ENCODE results near the gene PCP2.

PCP2 gene

DNA sequence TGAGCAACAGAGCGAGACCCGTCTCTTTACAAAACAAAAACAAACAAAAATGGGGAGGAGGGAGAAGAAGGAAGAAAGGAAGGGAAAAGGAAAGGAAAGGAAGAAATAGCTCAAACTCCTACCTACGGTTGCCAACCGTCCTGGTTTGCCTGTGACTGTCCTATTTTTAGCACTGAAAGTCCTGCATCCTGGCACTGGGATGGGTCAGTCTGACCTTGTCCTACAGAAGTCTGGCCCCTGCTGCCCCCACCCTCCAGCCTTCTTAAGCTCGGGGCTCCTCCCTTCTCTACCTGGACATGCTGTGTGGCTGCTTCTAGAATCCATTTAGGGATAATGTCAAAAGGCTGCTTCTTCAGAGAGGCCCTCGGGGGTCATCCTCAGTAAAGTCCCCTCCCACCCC, 2.2 kb upstream of the PCP2 start:
- in situ Hi-C loops (cut with MboI; ENCODE audit: low pct_unique_long_range_greater_than_20kb, low sequenced_read_pairs, unreplicated experiment), result no loop called here

DNA sequence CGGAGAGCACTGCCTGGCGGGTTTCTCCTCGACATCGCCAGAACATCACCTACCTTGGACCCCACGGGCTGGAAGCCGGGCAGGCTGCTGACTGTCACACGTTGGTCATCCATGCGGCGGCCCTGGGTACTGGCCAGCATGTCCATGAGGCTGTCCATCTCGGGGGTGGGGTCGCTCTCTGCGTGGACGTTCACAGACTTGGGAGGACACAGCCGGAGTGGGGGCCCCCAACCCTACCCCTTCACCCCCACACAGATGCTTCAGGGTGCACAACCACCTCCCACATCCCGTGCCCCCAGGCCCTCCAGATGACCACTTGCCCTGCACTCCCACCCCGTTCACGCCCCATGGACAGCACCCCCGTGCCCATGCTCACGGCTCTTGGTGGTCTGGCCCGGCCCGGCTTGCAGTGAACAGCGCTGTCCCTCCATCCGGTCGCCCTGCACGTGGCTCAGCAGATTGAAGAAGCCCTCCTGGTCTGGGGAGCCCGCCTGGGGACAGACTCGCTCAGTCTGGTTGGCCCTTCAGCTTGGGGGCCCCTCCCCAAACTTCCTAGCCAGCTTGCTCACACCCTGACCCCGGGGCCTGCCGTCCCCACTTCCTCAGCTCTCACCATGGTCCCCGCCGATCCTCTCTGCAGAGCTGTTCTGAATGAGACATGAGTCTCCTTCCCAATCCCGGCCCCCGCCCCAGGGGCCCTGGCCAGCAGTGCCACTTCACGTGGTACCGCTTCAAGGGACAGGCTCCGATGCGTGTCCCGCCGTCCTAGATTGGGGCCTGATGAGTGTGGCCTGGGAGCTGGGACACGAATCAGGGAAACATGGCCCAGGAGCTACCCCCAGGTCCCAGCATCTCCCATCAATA, 947 bp downstream of the PCP2 start:
- no peak for TF ChIP-seq CTCF (IDR thresholded peaks at IDR 0.05; ENCODE audit: extremely low read depth, insufficient read depth, missing control alignments)
- in situ Hi-C loops (cut with MboI; ENCODE audit: low pct_unique_long_range_greater_than_20kb, low sequenced_read_pairs, unreplicated experiment), result no loop called here
- no peak for DNase-seq (ENCODE audit: low spot score)

More for the DNA sequence above, 2.2 kb upstream of the PCP2 start:
- DNase-seq (ENCODE audit: low spot score), result no peak
- TF ChIP-seq CTCF (IDR thresholded peaks at IDR 0.05; ENCODE audit: extremely low read depth, insufficient read depth, missing control alignments), result no peak

DNA sequence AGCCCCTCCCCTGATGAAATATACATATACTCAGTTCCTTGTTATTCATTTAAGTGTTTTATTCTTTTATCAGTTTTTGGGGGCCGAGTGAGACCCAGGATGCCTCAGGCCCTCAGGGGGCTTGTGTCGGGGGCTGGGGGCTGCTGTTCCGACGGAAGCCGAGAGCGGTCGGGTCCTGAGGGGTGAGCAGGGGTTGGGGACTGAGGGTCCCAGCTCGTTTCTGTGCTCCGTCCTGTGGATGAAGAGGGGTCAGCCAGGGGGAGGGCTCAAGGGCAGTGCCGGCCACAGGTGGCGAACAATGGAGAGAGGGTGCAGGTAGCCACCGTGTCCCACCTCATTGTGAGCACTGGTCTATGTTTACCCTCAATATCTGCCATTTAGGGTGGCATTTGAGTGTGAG, 1.9 kb downstream of the PCP2 start:
- in situ Hi-C loops (cut with MboI; ENCODE audit: low pct_unique_long_range_greater_than_20kb, low sequenced_read_pairs, unreplicated experiment), result no loop called here
- DNase-seq (ENCODE audit: low spot score), result no peak
- TF ChIP-seq CTCF (IDR thresholded peaks at IDR 0.05; ENCODE audit: extremely low read depth, insufficient read depth, missing control alignments), result no peak

DNA sequence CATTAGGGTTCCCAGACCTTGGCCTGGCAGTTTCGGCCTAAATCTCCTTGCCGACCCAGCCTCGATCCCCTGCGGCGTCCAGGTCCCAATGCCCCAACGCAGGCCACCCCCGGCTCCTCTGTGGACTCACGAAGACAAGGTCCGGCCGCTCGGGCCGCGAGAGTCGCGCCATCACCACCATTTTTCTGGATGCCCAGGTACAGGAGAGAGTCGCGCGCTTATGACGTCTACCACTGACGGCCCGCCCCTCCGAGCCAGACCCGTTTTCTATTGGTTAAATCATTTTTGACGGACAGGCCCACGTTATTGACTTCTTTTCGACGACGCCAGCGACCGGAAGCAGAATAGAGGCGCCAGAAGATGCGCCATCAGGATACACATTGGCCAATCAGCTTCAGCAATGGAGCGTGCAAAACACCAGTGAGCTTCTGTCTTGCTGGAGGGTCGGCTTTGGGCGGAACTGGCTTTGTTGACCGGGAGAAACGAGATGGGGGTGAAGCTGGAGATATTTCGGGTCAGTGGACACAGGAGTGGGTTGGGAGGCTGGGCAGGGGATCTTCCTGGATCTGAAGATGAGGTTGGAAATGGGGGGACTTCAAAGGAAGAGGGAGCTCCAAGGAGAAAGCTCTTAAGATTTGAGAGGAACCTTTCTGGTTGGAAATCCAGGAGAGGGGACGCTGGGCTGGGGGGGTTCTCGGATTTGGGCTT, 4.0 kb downstream of the PCP2 start, which contains the start of the genes PET100 and XAB2:
TSS of gene PET100 (plus strand) at position 447 of the 708 bp plus-strand sequence. CDS start at position 488, 41 bp downstream.
TSS of gene XAB2 (minus strand) at position 199 of the 708 bp plus-strand sequence. CDS start at position 181, 18 bp downstream.
- peak; percentile 100 for DNase-seq (ENCODE audit: low spot score)
- in situ Hi-C loops (cut with MboI; ENCODE audit: low pct_unique_long_range_greater_than_20kb, low sequenced_read_pairs, unreplicated experiment), result no loop called here
- no peak for TF ChIP-seq CTCF (IDR thresholded peaks at IDR 0.05; ENCODE audit: extremely low read depth, insufficient read depth, missing control alignments)

DNA sequence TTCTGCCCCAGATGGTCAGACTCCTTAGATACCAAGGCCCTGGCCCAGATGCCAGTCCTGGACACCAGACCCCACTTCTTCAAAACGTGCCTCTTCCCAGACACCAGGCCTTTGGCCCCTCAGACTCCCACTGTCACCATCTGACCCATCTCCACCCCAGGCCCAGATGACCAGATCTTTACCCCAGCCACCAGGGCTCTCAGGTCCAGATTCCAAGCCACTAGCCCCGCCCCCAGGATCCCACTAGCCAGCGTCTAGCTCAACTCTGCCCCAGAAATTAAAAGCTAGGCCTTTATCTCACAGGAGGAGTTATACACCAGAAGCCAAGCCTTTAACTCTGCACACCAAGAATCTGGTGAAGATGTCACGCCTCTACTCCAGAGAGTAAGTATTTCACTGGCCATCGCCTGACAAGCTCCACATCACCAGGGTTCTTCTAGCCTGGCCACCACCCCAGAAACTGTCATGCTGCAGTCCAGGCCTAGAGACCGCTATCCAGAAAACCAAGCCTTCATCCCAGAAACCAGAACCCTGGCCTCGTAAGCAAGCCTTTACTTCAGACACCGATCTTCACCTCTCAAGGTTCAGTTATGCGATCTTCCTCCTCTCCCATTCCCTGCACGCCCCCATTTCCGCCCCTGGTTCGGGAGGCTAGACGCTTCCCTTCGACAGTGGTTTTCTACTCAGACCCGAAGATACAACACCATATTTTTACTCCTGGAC, 4.8 kb downstream of the PCP2 start:
- no peak for TF ChIP-seq CTCF (IDR thresholded peaks at IDR 0.05; ENCODE audit: extremely low read depth, insufficient read depth, missing control alignments)
- no peak for DNase-seq (ENCODE audit: low spot score)
- in situ Hi-C loops (cut with MboI; ENCODE audit: low pct_unique_long_range_greater_than_20kb, low sequenced_read_pairs, unreplicated experiment), result no loop called here

- in situ Hi-C loops (cut with MboI; ENCODE audit: low pct_unique_long_range_greater_than_20kb, low sequenced_read_pairs, unreplicated experiment), result no loop called here
- no peak for DNase-seq (ENCODE audit: low spot score)
- no peak for TF ChIP-seq CTCF (IDR thresholded peaks at IDR 0.05; ENCODE audit: extremely low read depth, insufficient read depth, missing control alignments)
Observed at GRCh38 chr19:7627166-7627565, 6.4 kb downstream of the PCP2 start.
